WTC11 (cell line): ENCODE data around the gene RHBDD2. TPM values are rescaled to one million over a fixed set of nuclear protein-coding genes. Genes with fewer than 3 reads are reported as not detected.

Experiments used
- ATAC-seq: fragments of 200-7000 bp; cut with Tn5 transposase; 2 replicates; pipeline ENCODE4 v1.10.0; 2021; ENCODE audit warnings: mild to moderate bottlenecking, moderate library complexity
- CTCF ChIA-PET: fragments of 300-600 bp; sonication (Branson Sonifier 250); formaldehyde crosslinking; loops from one replicate; lab custom pipeline; 2021; ENCODE audit warnings: antibody characterized with exemption; lab: Charles Lee
- POLR2A ChIA-PET: fragments of 350-600 bp; sonication (Branson Sonifier 250); formaldehyde crosslinking; loops from one replicate; lab custom pipeline; 2021; ENCODE audit warnings: antibody characterized with exemption; lab: Charles Lee
- DNase-seq: peaks from one replicate; pipeline ENCODE4 v3.0.0; 2021; ENCODE audit warnings: low spot score
- H3K27ac Mint-ChIP-seq: 2 replicates; pipeline ENCODE4 v1.8.0; 2021; ENCODE audit warnings: mixed read lengths
- H3K27me3 Mint-ChIP-seq: 2 replicates; pipeline ENCODE4 v1.8.0; 2021; ENCODE audit warnings: low read depth, mild to moderate bottlenecking, moderate library complexity, mixed read lengths
- H3K36me3 Mint-ChIP-seq: 2 replicates; pipeline ENCODE4 v1.8.0; 2021; ENCODE audit warnings: mixed read lengths
- H3K4me1 Mint-ChIP-seq: 2 replicates; pipeline ENCODE4 v1.8.0; 2022; ENCODE audit warnings: mixed read lengths
- H3K4me3 Mint-ChIP-seq: 2 replicates; pipeline ENCODE4 v1.8.0; 2021; ENCODE audit warnings: mild to moderate bottlenecking, moderate library complexity, mixed read lengths
- H3K9me3 Mint-ChIP-seq: 2 replicates; pipeline ENCODE4 v1.8.0; 2021; ENCODE audit warnings: mixed read lengths
- ATF1 ChIP-seq: sonication (generic); formaldehyde crosslinking; IDR thresholded peaks from 2 replicates; pipeline ENCODE4 v1.8.1; 2023; ENCODE audit warnings: mild to moderate bottlenecking, moderate library complexity, missing genetic modification reagents
- CREB1 ChIP-seq: sonication (generic); formaldehyde crosslinking; IDR thresholded peaks from 2 replicates; pipeline ENCODE4 v1.8.0; 2023; ENCODE audit warnings: mild to moderate bottlenecking, missing genetic modification reagents
- ETV6 ChIP-seq: sonication (generic); formaldehyde crosslinking; IDR thresholded peaks from 2 replicates; pipeline ENCODE4 v1.8.1; 2022; ENCODE audit warnings: mild to moderate bottlenecking, missing genetic modification reagents
- FOXP1 ChIP-seq: sonication (generic); formaldehyde crosslinking; IDR thresholded peaks from 2 replicates; pipeline ENCODE4 v1.8.0; 2022; ENCODE audit warnings: missing genetic modification reagents, mild to moderate bottlenecking, moderate library complexity, borderline replicate concordance
- IRF2 ChIP-seq: sonication (generic); formaldehyde crosslinking; IDR thresholded peaks from 2 replicates; pipeline ENCODE4 v1.8.0; 2022; ENCODE audit warnings: low read depth, missing genetic modification reagents, borderline replicate concordance
- NFATC4 ChIP-seq: fragments of 250-450 bp; sonication (Bioruptor Pico); IDR thresholded peaks from 2 replicates; pipeline ENCODE4 v1.9.0; 2021; ENCODE audit warnings: mild to moderate bottlenecking
- NFYB ChIP-seq: sonication (generic); formaldehyde crosslinking; conservative IDR thresholded peaks from 2 replicates; pipeline ENCODE4 v1.8.0; 2022; ENCODE audit warnings: low read depth, missing genetic modification reagents
- RELA ChIP-seq: sonication (generic); formaldehyde crosslinking; IDR thresholded peaks from 2 replicates; pipeline ENCODE4 v1.8.1; 2022; ENCODE audit warnings: missing genetic modification reagents, mild to moderate bottlenecking, borderline replicate concordance
- SMAD3 ChIP-seq: sonication (generic); formaldehyde crosslinking; IDR thresholded peaks from 2 replicates; pipeline ENCODE4 v1.8.0; 2022; ENCODE audit warnings: missing genetic modification reagents, mild to moderate bottlenecking, borderline replicate concordance
- TCF7 ChIP-seq: sonication (generic); formaldehyde crosslinking; IDR thresholded peaks from 2 replicates; pipeline ENCODE4 v1.8.0; 2022; ENCODE audit warnings: mild to moderate bottlenecking, low read depth, missing genetic modification reagents, moderate library complexity
- TP53 ChIP-seq: sonication (generic); formaldehyde crosslinking; IDR thresholded peaks from 2 replicates; pipeline ENCODE4 v1.8.1; 2023; ENCODE audit warnings: mild to moderate bottlenecking, missing genetic modification reagents
- ZNF138 ChIP-seq: sonication (generic); formaldehyde crosslinking; conservative IDR thresholded peaks from 2 replicates; pipeline ENCODE4 v1.8.1; 2022; ENCODE audit warnings: mild to moderate bottlenecking, moderate library complexity, missing genetic modification reagents
- ZNF281 ChIP-seq: sonication (generic); formaldehyde crosslinking; IDR thresholded peaks from 2 replicates; pipeline ENCODE4 v1.8.0; 2023; ENCODE audit warnings: mild to moderate bottlenecking, missing genetic modification reagents
- ZSCAN18 ChIP-seq: fragments of 250-450 bp; sonication (Bioruptor Pico); IDR thresholded peaks from 2 replicates; pipeline ENCODE4 v2.1.2; 2022; ENCODE audit warnings: mild to moderate bottlenecking, moderate library complexity
- total RNA-seq: library from RNA; stranded (reverse); gene quantifications from 3 replicates; pipeline ENCODE4 v1.2.3, GENCODE V29; 2021
- TF ChIP-seq, protein P1 (sequence below): fragments of 250-450 bp; sonication (Bioruptor Pico); IDR thresholded peaks from 2 replicates; pipeline ENCODE4 v1.8.0; 2021; ENCODE audit warnings: mild to moderate bottlenecking
- TF ChIP-seq, protein P2 (sequence below): sonication (generic); formaldehyde crosslinking; conservative IDR thresholded peaks from 2 replicates; pipeline ENCODE4 v1.8.1; 2023; ENCODE audit warnings: mild to moderate bottlenecking, low read depth, missing genetic modification reagents, moderate library complexity
- TF ChIP-seq, protein P3 (sequence below): sonication (generic); formaldehyde crosslinking; IDR thresholded peaks from 2 replicates; pipeline ENCODE4 v1.8.1; 2023; ENCODE audit warnings: mild to moderate bottlenecking, missing genetic modification reagents

Gene RHBDD2
- total RNA-seq, 1 experiment from 2014 or later: 34.3 TPM

GRCh38 chr7:75866489-75867389 is 12.1 kb upstream of the RHBDD2 start (continued):
- TF ChIP-seq ZNF138 (CRISPR knock-in tag): no peak
- TF ChIP-seq ATF1: no peak
- TF ChIP-seq, protein P1, sequence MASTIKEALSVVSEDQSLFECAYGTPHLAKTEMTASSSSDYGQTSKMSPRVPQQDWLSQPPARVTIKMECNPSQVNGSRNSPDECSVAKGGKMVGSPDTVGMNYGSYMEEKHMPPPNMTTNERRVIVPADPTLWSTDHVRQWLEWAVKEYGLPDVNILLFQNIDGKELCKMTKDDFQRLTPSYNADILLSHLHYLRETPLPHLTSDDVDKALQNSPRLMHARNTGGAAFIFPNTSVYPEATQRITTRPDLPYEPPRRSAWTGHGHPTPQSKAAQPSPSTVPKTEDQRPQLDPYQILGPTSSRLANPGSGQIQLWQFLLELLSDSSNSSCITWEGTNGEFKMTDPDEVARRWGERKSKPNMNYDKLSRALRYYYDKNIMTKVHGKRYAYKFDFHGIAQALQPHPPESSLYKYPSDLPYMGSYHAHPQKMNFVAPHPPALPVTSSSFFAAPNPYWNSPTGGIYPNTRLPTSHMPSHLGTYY (CRISPR knock-in tag): no peak
- TF ChIP-seq TP53 (CRISPR knock-in tag): no peak
- TF ChIP-seq IRF2 (CRISPR knock-in tag): no peak
- no peak for TF ChIP-seq SMAD3 (CRISPR knock-in tag)

DNA sequence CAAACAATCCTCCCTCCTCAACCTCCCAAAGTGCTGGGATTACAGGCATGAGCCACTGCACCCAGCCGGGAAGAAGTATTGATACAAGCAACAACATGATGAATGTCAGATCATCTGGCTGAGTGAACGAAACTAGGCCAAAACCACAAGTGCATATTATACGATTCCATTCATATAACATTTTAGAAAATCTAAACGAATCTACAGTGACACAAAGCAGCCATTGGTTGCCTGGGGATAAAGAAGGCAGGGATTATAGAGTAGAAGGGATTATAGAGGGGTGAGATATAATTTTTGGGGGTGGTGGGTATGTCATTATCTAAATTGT is 11.5 kb upstream of the RHBDD2 start:
- no peak for ATAC-seq
- no peak overlapping the region; the same call in 1 of the 2 replicates for H3K27ac Mint-ChIP-seq
- no peak for TF ChIP-seq ETV6 (CRISPR knock-in tag)
- no peak for TF ChIP-seq RELA (CRISPR knock-in tag)
- no peak for TF ChIP-seq ZNF281 (CRISPR knock-in tag)
- TF ChIP-seq NFYB: no peak
- no peak for TF ChIP-seq FOXP1 (CRISPR knock-in tag)
- no peak for TF ChIP-seq CREB1 (CRISPR knock-in tag)
- no peak for TF ChIP-seq ZSCAN18 (CRISPR knock-in tag)
- TF ChIP-seq, protein P2, sequence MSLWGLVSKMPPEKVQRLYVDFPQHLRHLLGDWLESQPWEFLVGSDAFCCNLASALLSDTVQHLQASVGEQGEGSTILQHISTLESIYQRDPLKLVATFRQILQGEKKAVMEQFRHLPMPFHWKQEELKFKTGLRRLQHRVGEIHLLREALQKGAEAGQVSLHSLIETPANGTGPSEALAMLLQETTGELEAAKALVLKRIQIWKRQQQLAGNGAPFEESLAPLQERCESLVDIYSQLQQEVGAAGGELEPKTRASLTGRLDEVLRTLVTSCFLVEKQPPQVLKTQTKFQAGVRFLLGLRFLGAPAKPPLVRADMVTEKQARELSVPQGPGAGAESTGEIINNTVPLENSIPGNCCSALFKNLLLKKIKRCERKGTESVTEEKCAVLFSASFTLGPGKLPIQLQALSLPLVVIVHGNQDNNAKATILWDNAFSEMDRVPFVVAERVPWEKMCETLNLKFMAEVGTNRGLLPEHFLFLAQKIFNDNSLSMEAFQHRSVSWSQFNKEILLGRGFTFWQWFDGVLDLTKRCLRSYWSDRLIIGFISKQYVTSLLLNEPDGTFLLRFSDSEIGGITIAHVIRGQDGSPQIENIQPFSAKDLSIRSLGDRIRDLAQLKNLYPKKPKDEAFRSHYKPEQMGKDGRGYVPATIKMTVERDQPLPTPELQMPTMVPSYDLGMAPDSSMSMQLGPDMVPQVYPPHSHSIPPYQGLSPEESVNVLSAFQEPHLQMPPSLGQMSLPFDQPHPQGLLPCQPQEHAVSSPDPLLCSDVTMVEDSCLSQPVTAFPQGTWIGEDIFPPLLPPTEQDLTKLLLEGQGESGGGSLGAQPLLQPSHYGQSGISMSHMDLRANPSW (CRISPR knock-in tag): no peak
- no peak for TF ChIP-seq NFATC4 (CRISPR knock-in tag)
- TF ChIP-seq, protein P3, sequence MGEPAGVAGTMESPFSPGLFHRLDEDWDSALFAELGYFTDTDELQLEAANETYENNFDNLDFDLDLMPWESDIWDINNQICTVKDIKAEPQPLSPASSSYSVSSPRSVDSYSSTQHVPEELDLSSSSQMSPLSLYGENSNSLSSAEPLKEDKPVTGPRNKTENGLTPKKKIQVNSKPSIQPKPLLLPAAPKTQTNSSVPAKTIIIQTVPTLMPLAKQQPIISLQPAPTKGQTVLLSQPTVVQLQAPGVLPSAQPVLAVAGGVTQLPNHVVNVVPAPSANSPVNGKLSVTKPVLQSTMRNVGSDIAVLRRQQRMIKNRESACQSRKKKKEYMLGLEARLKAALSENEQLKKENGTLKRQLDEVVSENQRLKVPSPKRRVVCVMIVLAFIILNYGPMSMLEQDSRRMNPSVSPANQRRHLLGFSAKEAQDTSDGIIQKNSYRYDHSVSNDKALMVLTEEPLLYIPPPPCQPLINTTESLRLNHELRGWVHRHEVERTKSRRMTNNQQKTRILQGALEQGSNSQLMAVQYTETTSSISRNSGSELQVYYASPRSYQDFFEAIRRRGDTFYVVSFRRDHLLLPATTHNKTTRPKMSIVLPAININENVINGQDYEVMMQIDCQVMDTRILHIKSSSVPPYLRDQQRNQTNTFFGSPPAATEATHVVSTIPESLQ (CRISPR knock-in tag): no peak
- no peak for TF ChIP-seq SMAD3 (CRISPR knock-in tag)
- no peak for TF ChIP-seq TCF7
- no peak for DNase-seq
- H3K9me3 Mint-ChIP-seq: no peaks in the 10 kb centered on the region
- H3K27me3 Mint-ChIP-seq: peaks cover 3% of the 10 kb centered on the region; the same call in 1 of the 2 replicates
- no peaks in the 10 kb centered on the region for H3K36me3 Mint-ChIP-seq
- POLR2A ChIA-PET: no interaction called here
- no peak overlapping the region for H3K4me3 Mint-ChIP-seq
- H3K4me1 Mint-ChIP-seq: no peaks in the 10 kb centered on the region
- CTCF ChIA-PET: interaction anchor here (0.9 to 2.9 kb wide), 6 partner anchors 34 to 153 kb away, joined by 3 to 55 read pairs (median 8); partner anchors contain the start of gene POR
